ENCODE data around the gene RBBP8NL.
"Not testable (repeated sequence)": the region's sequence is repeated elsewhere in the genome, so short reads cannot be mapped to it uniquely, and the experiment has no call there.

RBBP8NL gene

GRCh38 chr20:62439218-62439617 is 11.9 kb upstream of the RBBP8NL start:
- DNase-seq = no peak

GRCh38 chr20:62437927-62438326 is 10.6 kb upstream of the RBBP8NL start:
- DNase-seq = peak; percentile 82

GRCh38 chr20:62437496-62437895 is 10.2 kb upstream of the RBBP8NL start:
- no peak for DNase-seq

GRCh38 chr20:62436692-62437091 is 9.4 kb upstream of the RBBP8NL start:
- DNase-seq = no peak

- no peak for DNase-seq
Measured at GRCh38 chr20:62433658-62434497, 6.5 kb upstream of the RBBP8NL start.

GRCh38 chr20:62430866-62431447 is 3.6 kb upstream of the RBBP8NL start:
- no peak for DNase-seq

GRCh38 chr20:62430311-62430853 is 3.0 kb upstream of the RBBP8NL start:
- no peak for DNase-seq

- DNase-seq = no peak
Measured at GRCh38 chr20:62429455-62430310, 2.3 kb upstream of the RBBP8NL start.

GRCh38 chr20:62428396-62429295 is 1.3 kb upstream of the RBBP8NL start:
- DNase-seq = no peak

- DNase-seq = no peak
Measured at GRCh38 chr20:62428002-62428372, 648 bp upstream of the RBBP8NL start.

- no peak for DNase-seq
Measured at GRCh38 chr20:62426699-62427131, 624 bp downstream of the RBBP8NL start.

- DNase-seq = not testable (repeated sequence)
Measured at GRCh38 chr20:62426059-62426348, 1.3 kb downstream of the RBBP8NL start.

GRCh38 chr20:62425281-62426058 is 1.9 kb downstream of the RBBP8NL start:
- no peak for DNase-seq

- no peak for DNase-seq
Measured at GRCh38 chr20:62424249-62425107, 2.9 kb downstream of the RBBP8NL start.

GRCh38 chr20:62423326-62423706 is 4.0 kb downstream of the RBBP8NL start:
- DNase-seq = no peak

- DNase-seq = no peak
Measured at GRCh38 chr20:62422636-62423325, 4.6 kb downstream of the RBBP8NL start.

GRCh38 chr20:62421716-62421990 is 5.7 kb downstream of the RBBP8NL start:
- DNase-seq = no peak

- no peak for DNase-seq
Measured at GRCh38 chr20:62420846-62421715, 6.3 kb downstream of the RBBP8NL start.

GRCh38 chr20:62419759-62420158 is 7.6 kb downstream of the RBBP8NL start:
- DNase-seq = no peak
